ENCODE measurements around the gene PRRX1.

Gene PRRX1

DNA sequence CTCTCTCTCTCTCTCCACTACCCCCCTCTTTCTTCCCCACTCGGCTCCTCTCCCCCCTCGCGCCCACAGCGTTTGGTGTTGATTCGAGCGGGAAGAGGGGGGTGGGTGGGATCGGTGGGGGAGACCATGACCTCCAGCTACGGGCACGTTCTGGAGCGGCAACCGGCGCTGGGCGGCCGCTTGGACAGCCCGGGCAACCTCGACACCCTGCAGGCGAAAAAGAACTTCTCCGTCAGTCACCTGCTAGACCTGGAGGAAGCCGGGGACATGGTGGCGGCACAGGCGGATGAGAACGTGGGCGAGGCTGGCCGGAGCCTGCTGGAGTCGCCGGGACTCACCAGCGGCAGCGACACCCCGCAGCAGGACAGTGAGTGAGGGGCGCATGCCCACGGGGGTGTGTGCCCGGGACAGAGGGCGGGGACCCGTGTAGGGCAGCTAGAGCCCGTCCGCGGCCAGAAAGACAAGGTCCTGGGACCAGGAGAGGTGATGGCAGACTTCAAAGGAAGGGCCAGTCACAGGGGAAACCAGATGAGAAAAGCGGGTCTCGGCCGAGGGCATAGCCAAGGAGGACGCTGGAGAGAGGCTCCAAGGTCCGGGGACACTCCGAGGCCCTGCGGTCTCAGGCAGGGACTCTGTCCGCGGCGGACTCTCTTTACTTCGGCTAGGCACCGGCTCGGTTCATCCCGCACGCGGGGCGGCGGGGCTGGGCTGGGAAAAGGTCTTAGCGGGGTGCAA, at the start of gene PRRX1:
Gene PRRX1 (plus strand): TSS at position 39 of the 735 bp plus-strand sequence. CDS start 88 bp downstream, at position 127.
- DNase-seq = no peak
- TF ChIP-seq POLR2A (IDR thresholded peaks at IDR 0.05; ENCODE audit: low read length) (no peak), GATA1 (IDR thresholded peaks at IDR 0.05; ENCODE audit: low read depth, low read length) (no peak)

- DNase-seq = no peak
- no peak for TF ChIP-seq POLR2A (IDR thresholded peaks at IDR 0.05; ENCODE audit: low read length)
- TF ChIP-seq GATA1 (IDR thresholded peaks at IDR 0.05; ENCODE audit: low read depth, low read length) = no peak
Measured at GRCh38 chr1:170617591-170618330, 46.2 kb upstream of the PRRX1 start.

DNA sequence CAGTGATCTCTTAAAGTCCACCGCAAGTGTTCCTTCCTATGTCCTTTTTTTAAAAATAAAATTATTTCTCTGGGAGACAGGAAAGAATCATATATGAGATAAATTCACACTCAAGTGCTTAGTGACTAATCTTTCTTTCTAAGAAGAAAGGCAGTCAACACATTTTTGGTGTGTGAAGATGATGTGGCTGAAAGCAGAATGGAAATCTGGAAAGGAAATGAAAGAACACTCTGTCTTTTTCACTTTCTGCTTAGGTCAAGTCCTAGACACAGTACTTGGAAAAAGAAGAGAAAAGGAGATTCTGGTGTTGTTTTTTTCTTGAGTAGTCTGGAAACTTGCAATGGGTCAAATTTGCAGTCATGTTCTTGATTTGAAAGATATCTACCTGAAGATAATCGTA, 45.5 kb upstream of the PRRX1 start:
- TF ChIP-seq POLR2A (IDR thresholded peaks at IDR 0.05; ENCODE audit: low read length) (no peak), GATA1 (IDR thresholded peaks at IDR 0.05; ENCODE audit: low read depth, low read length) (no peak)
- no peak for DNase-seq

DNA sequence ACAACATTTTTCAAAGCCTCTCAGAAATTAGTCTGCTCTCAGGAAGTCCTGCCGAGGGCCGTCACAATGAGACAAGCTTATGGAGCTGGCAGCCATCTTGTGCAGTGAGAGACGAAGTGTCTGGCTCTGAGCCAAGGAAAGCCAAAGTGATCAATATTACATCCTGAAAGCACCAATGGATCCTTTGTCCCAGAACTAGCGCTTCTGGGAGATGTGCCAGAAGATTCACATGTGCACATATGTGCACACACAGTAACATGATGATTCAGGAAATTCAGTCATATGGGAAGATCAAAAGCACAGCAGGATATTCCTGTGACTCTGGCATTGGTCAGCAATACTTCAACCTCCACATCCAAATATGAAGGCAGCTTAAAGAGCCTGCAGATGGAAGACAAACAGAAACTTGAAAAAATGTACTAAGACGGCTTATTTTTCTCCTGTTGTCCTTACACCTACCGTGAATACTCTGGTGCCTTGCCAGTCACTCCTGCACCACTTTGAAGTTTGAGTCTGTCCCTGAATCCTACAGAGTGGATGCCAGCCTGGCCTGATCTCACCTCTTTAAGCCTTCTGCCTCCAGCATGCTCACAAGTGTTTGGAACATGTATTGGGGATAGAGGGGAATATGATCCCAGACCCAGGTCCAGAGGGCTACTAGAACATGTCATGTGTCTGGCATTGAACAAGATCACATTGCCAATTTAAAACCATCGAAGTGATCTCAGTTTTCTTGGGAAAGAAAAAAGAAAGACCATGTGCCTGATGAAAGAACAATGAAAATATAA, 44.5 kb upstream of the PRRX1 start:
- TF ChIP-seq GATA1 (IDR thresholded peaks at IDR 0.05; ENCODE audit: low read depth, low read length) (no peak), POLR2A (IDR thresholded peaks at IDR 0.05; ENCODE audit: low read length) (no peak)
- DNase-seq = no peak

GRCh38 chr1:170620164-170620563, 43.8 kb upstream of the PRRX1 start:
- DNase-seq = no peak
- TF ChIP-seq POLR2A (IDR thresholded peaks at IDR 0.05; ENCODE audit: low read length) (no peak), GATA1 (IDR thresholded peaks at IDR 0.05; ENCODE audit: low read depth, low read length) (no peak)

DNA sequence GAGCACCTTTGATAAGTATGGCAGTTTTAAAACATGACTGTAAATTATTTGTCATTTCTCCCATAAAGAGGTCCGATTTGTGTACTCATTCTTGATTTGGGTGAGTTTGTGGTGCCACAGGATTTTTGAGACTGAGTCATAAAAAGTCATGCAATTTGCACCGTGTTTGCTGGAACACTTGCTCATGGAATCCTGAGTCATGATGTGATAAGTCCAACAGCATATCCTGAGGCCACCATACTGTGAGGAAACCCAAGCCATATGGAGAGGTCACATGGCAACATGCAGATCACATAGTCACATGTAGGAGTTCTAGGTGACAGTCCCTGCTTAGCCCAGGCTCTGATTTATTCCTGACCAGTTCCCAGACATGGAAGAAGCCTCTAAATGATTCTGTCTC, 40.8 kb upstream of the PRRX1 start:
- no peak for DNase-seq
- TF ChIP-seq GATA1 (IDR thresholded peaks at IDR 0.05; ENCODE audit: low read depth, low read length) = no peak
- TF ChIP-seq POLR2A (IDR thresholded peaks at IDR 0.05; ENCODE audit: low read length) = no peak

GRCh38 chr1:170624146-170624545, 39.8 kb upstream of the PRRX1 start:
- TF ChIP-seq POLR2A (IDR thresholded peaks at IDR 0.05; ENCODE audit: low read length) = no peak
- TF ChIP-seq GATA1 (IDR thresholded peaks at IDR 0.05; ENCODE audit: low read depth, low read length) = no peak
- DNase-seq = no peak

DNA sequence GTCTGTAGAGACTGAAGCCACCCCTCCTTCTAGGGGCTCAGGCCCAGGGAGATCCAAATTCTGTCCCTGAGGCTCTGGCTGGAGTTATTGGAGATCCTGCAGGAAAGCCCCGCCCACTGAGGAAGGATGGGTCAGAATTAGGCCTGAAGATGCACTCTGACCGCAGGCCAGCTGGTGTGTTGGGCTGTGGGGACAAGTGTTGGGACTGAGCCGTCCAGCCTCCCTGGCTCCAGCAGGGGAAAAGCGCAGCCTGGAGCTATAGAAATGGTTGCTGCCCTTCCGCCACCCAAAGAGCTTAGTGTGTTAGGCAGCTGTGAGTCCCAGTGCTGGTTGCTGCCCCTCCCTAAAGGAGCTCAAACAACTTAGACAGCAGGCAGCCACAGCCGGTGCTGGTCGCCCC, 33.0 kb upstream of the PRRX1 start:
- no peak for DNase-seq
- TF ChIP-seq GATA1 (IDR thresholded peaks at IDR 0.05; ENCODE audit: low read depth, low read length) (no peak), POLR2A (IDR thresholded peaks at IDR 0.05; ENCODE audit: low read length) (no peak)

DNA sequence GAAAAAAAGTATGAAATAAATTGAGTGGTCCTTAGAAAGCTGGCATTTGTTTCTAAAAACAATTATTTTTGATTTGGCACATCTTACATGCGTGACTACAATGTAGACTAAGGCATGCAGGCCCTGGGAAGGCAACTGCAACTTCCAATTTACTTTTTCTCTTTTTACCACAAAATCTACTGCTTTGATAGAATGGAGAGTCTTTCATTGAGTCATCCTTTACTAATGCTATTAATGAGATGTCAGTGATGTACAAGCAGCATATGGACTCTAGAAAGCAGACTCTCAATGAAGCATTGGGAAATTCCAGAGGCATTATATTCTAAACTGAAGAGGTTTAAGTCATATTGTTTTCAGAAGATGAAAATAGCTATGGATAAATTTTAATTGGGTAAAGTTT, 29.6 kb upstream of the PRRX1 start:
- TF ChIP-seq GATA1 (IDR thresholded peaks at IDR 0.05; ENCODE audit: low read depth, low read length) (no peak), POLR2A (IDR thresholded peaks at IDR 0.05; ENCODE audit: low read length) (no peak)
- no peak for DNase-seq

GRCh38 chr1:170634824-170635410, 29.0 kb upstream of the PRRX1 start:
- TF ChIP-seq GATA1 (IDR thresholded peaks at IDR 0.05; ENCODE audit: low read depth, low read length) (no peak), POLR2A (IDR thresholded peaks at IDR 0.05; ENCODE audit: low read length) (no peak)
- no peak for DNase-seq

GRCh38 chr1:170640581-170640980, 23.4 kb upstream of the PRRX1 start:
- DNase-seq = no peak
- no peak for TF ChIP-seq POLR2A (IDR thresholded peaks at IDR 0.05; ENCODE audit: low read length)
- TF ChIP-seq GATA1 (IDR thresholded peaks at IDR 0.05; ENCODE audit: low read depth, low read length) = no peak

DNA sequence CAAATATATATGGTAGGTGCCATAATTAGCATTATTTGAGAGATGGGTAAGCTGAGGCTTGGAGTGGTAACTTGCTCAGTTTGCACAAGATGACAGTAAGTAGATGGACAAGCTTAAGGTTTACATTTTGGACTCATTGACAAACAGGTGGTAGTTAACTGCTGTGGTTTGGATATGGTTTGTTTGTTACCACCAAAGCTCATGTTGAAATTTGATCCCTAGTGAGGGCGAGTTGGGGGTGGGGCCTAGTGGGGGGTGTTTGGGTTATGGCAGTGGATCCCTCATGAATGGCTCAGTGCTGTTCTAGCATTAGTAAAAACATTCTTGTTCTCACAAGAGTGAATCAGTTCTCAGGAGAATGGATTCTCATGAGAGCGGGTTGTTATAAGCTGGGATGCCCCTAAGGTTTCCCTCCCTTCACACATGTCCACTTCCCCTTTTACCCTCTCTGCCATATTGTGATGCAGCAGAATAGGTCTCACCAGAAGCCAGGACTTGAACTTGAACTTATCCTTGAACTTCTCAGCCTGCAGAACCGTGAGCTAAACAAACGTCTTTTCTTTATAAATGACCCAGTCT, 6.6 kb upstream of the PRRX1 start:
- no peak for TF ChIP-seq POLR2A (IDR thresholded peaks at IDR 0.05; ENCODE audit: low read length)
- TF ChIP-seq GATA1 (IDR thresholded peaks at IDR 0.05; ENCODE audit: low read depth, low read length) = no peak
- DNase-seq = no peak

GRCh38 chr1:170659399-170660035, 4.4 kb upstream of the PRRX1 start:
- TF ChIP-seq GATA1 (IDR thresholded peaks at IDR 0.05; ENCODE audit: low read depth, low read length) = no peak
- no peak for TF ChIP-seq POLR2A (IDR thresholded peaks at IDR 0.05; ENCODE audit: low read length)
- no peak for DNase-seq

All from erythroblast (primary cell).